MCF 10A (cell line): ENCODE measurements around the gene GMPR2. TPM values are rescaled to one million over a fixed set of nuclear protein-coding genes. Genes with fewer than 3 reads are reported as not detected.

Experiments used
- BruUV-seq: library from RNA; stranded (reverse); fragments of 400-500 nt; replicated peaks from 2 replicates; lab custom pipeline; 2021; lab: Mats Ljungman, UMichigan
- CTCF ChIA-PET: fragments of 300-600 bp; sonication (Branson Sonifier 250); formaldehyde crosslinking; extraction: SDS; loops from one replicate; lab custom pipeline; 2021; ENCODE audit warnings: antibody characterized with exemption, inconsistent platforms; lab: Yijun Ruan, JAX
- POLR2A ChIA-PET: fragments of 300-600, 350-650 bp; sonication (Branson Sonifier 250); formaldehyde crosslinking; extraction: SDS; loops from one replicate; lab custom pipeline; 2020; ENCODE audit warnings: antibody characterized with exemption, inconsistent platforms; lab: Yijun Ruan, JAX
- DNase-seq: peaks from one replicate; pipeline ENCODE4 v3.0.0-alpha.2; 2018; ENCODE audit not compliant: unreplicated experiment
- H3K27ac Mint-ChIP-seq: one replicate; pipeline ENCODE4 v1.8.0; 2022; ENCODE audit warnings: mild to moderate bottlenecking, low read depth, mixed read lengths; ENCODE audit not compliant: unreplicated experiment
- H3K27me3 Mint-ChIP-seq: one replicate; pipeline ENCODE4 v1.8.0; 2022; ENCODE audit warnings: mixed read lengths; ENCODE audit not compliant: insufficient read depth, unreplicated experiment
- H3K36me3 Mint-ChIP-seq: one replicate; pipeline ENCODE4 v1.8.0; 2022; ENCODE audit warnings: mild to moderate bottlenecking, moderate library complexity, mixed read lengths; ENCODE audit not compliant: insufficient read depth, unreplicated experiment
- H3K4me1 Mint-ChIP-seq: one replicate; pipeline ENCODE4 v1.8.0; 2022; ENCODE audit warnings: mixed read lengths; ENCODE audit not compliant: insufficient read depth, unreplicated experiment
- H3K4me3 Mint-ChIP-seq: one replicate; pipeline ENCODE4 v1.8.0; 2022; ENCODE audit warnings: mild to moderate bottlenecking, moderate library complexity, mixed read lengths; ENCODE audit not compliant: unreplicated experiment
- H3K9me3 Mint-ChIP-seq: one replicate; pipeline ENCODE4 v1.8.0; 2022; ENCODE audit warnings: mixed read lengths; ENCODE audit not compliant: unreplicated experiment
- CTCF ChIP-seq: fragments of 200-600 bp; IDR thresholded peaks from one replicate; pipeline ENCODE4 v1.8.0; 2022; ENCODE audit warnings: antibody characterized with exemption, mild to moderate bottlenecking; ENCODE audit not compliant: unreplicated experiment
- intact Hi-C: fragments of 100-400 bp; cut with micrococcal nuclease; formaldehyde crosslinking; loops from 2 replicates; pipeline ENCODE4 v1.14.1; 2022
- total RNA-seq: library from RNA; stranded (reverse); gene quantifications from 2 replicates; pipeline ENCODE4 v1.2.3, GENCODE V29; 2022

The GMPR2 gene
- total RNA-seq, 1 experiment from 2014 or later: 77.3 TPM

GRCh38 chr14:24206260-24207103 is 26.2 kb upstream of the GMPR2 start:
- H3K9me3 Mint-ChIP-seq: peaks cover 8% of the 10 kb centered on the region
- CTCF ChIA-PET: interaction anchor here (0.5 to 2.0 kb wide), 5 partner anchors 10 to 367 kb away, joined by 3 to 5 read pairs (median 3); partner anchors contain the start of gene CIDEB

GRCh38 chr14:24207104-24207551 is 25.6 kb upstream of the GMPR2 start:
- POLR2A ChIA-PET: interaction anchor here (1.3 to 2.3 kb wide), 3 partner anchors 8 to 59 kb away, joined by 3 to 19 read pairs (median 9); partner anchors contain the start of genes MDP1 and TM9SF1
- Mint-ChIP-seq H3K9me3 (peaks cover 8% of the 10 kb centered on the region), H3K27ac (no peak overlapping the region), H3K27me3 (no peaks in the 10 kb centered on the region), H3K4me1 (no peaks in the 10 kb centered on the region), H3K36me3 (peaks cover 85% of the 10 kb centered on the region), H3K4me3 (no peak overlapping the region)
- no peak for TF ChIP-seq CTCF
- intact Hi-C loops: no loop called here
- CTCF ChIA-PET: interaction anchor here (0.5 to 2.0 kb wide), 5 partner anchors 11 to 367 kb away, joined by 3 to 5 read pairs (median 3); no protein-coding TSS in a partner anchor
- BruUV-seq: no TSS peak
- no peak for DNase-seq

More at GRCh38 chr14:24206260-24207103, 26.2 kb upstream of the GMPR2 start:
- no peak overlapping the region for H3K4me3 Mint-ChIP-seq
- no peaks in the 10 kb centered on the region for H3K4me1 Mint-ChIP-seq
- POLR2A ChIA-PET: interaction anchor here (0.7 to 2.3 kb wide), 3 partner anchors 9 to 84 kb away, joined by 3 to 19 read pairs (median 9); partner anchors contain the start of genes MDP1 and TM9SF1
- BruUV-seq: no TSS peak
- peaks cover 87% of the 10 kb centered on the region for H3K36me3 Mint-ChIP-seq
- DNase-seq: no peak
- intact Hi-C loops: no loop called here
- H3K27ac Mint-ChIP-seq: no peak overlapping the region
- TF ChIP-seq CTCF: no peak
- no peaks in the 10 kb centered on the region for H3K27me3 Mint-ChIP-seq

GRCh38 chr14:24207625-24208024 is 25.1 kb upstream of the GMPR2 start:
- ChIA-PET POLR2A (interaction anchor here (1.3 to 2.3 kb wide), 3 partner anchors 8 to 60 kb away, joined by 3 to 19 read pairs (median 9); partner anchors contain the start of genes MDP1 and TM9SF1), CTCF (interaction anchor here (0.6 to 1.4 kb wide), 3 partner anchors 22 to 224 kb away, joined by 3 read pairs; no protein-coding TSS in a partner anchor)
- intact Hi-C loops: no loop called here
- Mint-ChIP-seq H3K4me1 (no peaks in the 10 kb centered on the region), H3K36me3 (peaks cover 86% of the 10 kb centered on the region), H3K27ac (no peak overlapping the region), H3K9me3 (peaks cover 6% of the 10 kb centered on the region), H3K27me3 (no peaks in the 10 kb centered on the region), H3K4me3 (no peak overlapping the region)
- no peak for DNase-seq
- TF ChIP-seq CTCF: no peak
- BruUV-seq: no TSS peak

- intact Hi-C loops: no loop called here
These were observed 21.4 kb upstream of the GMPR2 start for GRCh38 chr14:24211311-24211710.

More at GRCh38 chr14:24211311-24211710, 21.4 kb upstream of the GMPR2 start:
- Mint-ChIP-seq H3K4me1 (peaks cover 18% of the 10 kb centered on the region), H3K9me3 (no peaks in the 10 kb centered on the region), H3K27me3 (no peaks in the 10 kb centered on the region), H3K36me3 (peaks cover 72% of the 10 kb centered on the region), H3K4me3 (no peak overlapping the region), H3K27ac (no peak overlapping the region)
- CTCF ChIA-PET: interaction anchor here (1.1 kb wide), 1 partner anchor 26 kb away, joined by 4 read pairs; no protein-coding TSS in a partner anchor
- TF ChIP-seq CTCF: no peak
- no peak for DNase-seq
- POLR2A ChIA-PET: interaction anchor here (0.6 to 5.9 kb wide), 7 partner anchors 16 to 933 kb away, joined by 3 to 68 read pairs (median 13); partner anchors contain the start of genes IPO4, IRF9, PSME2 and RNF31
- no TSS peak for BruUV-seq
